Measurements from ENCODE around the gene APBA1. TPM values are rescaled to one million over a fixed set of nuclear protein-coding genes. Genes with fewer than 3 reads are reported as not detected.

Gene APBA1
- total and polyA plus RNA-seq, 9 of the 15 experiments (the other 6 are each of a cell fraction or from before 2014, with no cell fraction given), result 0.01 to 0.02 TPM; not detected in 7

GRCh38 chr9:69452110-69452782, 219.9 kb downstream of the APBA1 start:
- in situ Hi-C loops (cut with MboI), result no loop called here
- ATAC-seq, result no peak
- Histone ChIP-seq H3K9me3 (replicated peaks; ENCODE audit: control insufficient read depth, insufficient read depth, low read depth, low read length) (no peaks in the 10 kb centered on the region), H3K4me2 (ENCODE audit: insufficient read depth, low read length) (no peak overlapping the region), H3K9ac (ENCODE audit: insufficient read depth in 1 of 2, low read depth in 2 of 2, low read length in 2 of 2) (no peak overlapping the region), H3K36me3 (ENCODE audit: control insufficient read depth, insufficient read depth, low read length) (no peaks in the 10 kb centered on the region), H2AFZ (ENCODE audit: low read depth, low read length) (no peak overlapping the region), H3K27me3 (ENCODE audit: control insufficient read depth in 2 of 2, insufficient read depth in 2 of 2, low read length in 2 of 2) (peaks cover 2 to 36% of the 10 kb centered on the region in 2 experiments; a peak in 3 of 5 replicates), H3K4me3 (no peak overlapping the region), H4K20me1 (replicated peaks; ENCODE audit: control insufficient read depth, insufficient read depth, low read length) (no peaks in the 10 kb centered on the region), H3K9me1 (ENCODE audit: control insufficient read depth, insufficient read depth, low read length) (no peaks in the 10 kb centered on the region), H3K27ac (ENCODE audit: extremely low read depth, low read depth, low read length) (no peak overlapping the region), H3K79me2 (ENCODE audit: control insufficient read depth, insufficient read depth, low read length) (no peaks in the 10 kb centered on the region), H3K4me1 (replicated peaks in 1 of 2; ENCODE audit: control insufficient read depth in 2 of 2, insufficient read depth in 2 of 2, low read length in 2 of 2) (no peaks in the 10 kb centered on the region)
- intact Hi-C loops (cut with micrococcal nuclease), result no loop called here
- CTCF ChIA-PET (ENCODE audit: low intra/inter-chr PET ratio), result no interaction called here
- no TSS peak for BruUV-seq (replicated peaks)
- no peak for FAIRE-seq
- no peak for DNase-seq (ENCODE audit: extremely low read depth in 1 of 4, low spot score in 3 of 4)
- WGBS (ENCODE audit: insufficient coverage, low coverage, missing lambda C conversion rate), result 0% methylated on average over 8 of the region's 13 CpGs
- POLR2A ChIA-PET, result interaction anchor here (1.0 kb wide), 1 partner anchor 11 kb away, joined by 4 read pairs; no protein-coding TSS in a partner anchor
- no peak for TF ChIP-seq RBFOX2 (IDR thresholded peaks at IDR 0.05; ENCODE audit: low read depth, low read length)
- no peak for TF ChIP-seq MAZ (CRISPR knock-in tag; conservative IDR thresholded peaks at IDR 0.05 in 1 of 2, IDR thresholded peaks at IDR 0.05 in 1 of 2)
- no peak for TF ChIP-seq ZNF121 (CRISPR knock-in tag; conservative IDR thresholded peaks at IDR 0.05)
- TF ChIP-seq CREB3L1 (IDR thresholded peaks at IDR 0.05; ENCODE audit: borderline replicate concordance, low read depth), result no peak
- no peak for TF ChIP-seq MXI1 (IDR thresholded peaks at IDR 0.05; ENCODE audit: low read depth, low read length)
- no peak for TF ChIP-seq ILK (tag; IDR thresholded peaks at IDR 0.05; ENCODE audit: borderline replicate concordance, low read depth)
- no peak for TF ChIP-seq ELK1 (CRISPR knock-in tag; IDR thresholded peaks at IDR 0.05)
